ENCODE data around the gene C12orf42. TPM values are rescaled to one million over a fixed set of nuclear protein-coding genes. Genes with fewer than 3 reads are reported as not detected.

C12orf42 gene
- total and polyA plus RNA-seq, 10 of the 15 experiments (the other 5 are each of a cell fraction or from before 2014, with no cell fraction given), result 1.4 to 7.0 (median 2.4) TPM

GRCh38 chr12:103336940-103337339 lies 158.8 kb downstream of the C12orf42 start (continued):
- TF ChIP-seq ZNF592 (IDR thresholded peaks at IDR 0.05), result no peak
- no peak for TF ChIP-seq CUX1 (IDR thresholded peaks at IDR 0.05; ENCODE audit: insufficient replicate concordance, low read depth, low read length)
- no peak for TF ChIP-seq MYC (IDR thresholded peaks at IDR 0.05; ENCODE audit: insufficient read depth, insufficient read length, insufficient replicate concordance, low read length, severe bottlenecking)
- TF ChIP-seq MYB (IDR thresholded peaks at IDR 0.05; ENCODE audit: borderline replicate concordance, low read depth, low read length), result no peak
- no peak for TF ChIP-seq CTCF (IDR thresholded peaks at IDR 0.05 in 2 of 3, conservative IDR thresholded peaks at IDR 0.05 in 1 of 3; ENCODE audit: control insufficient read depth in 2 of 3, extremely low read depth in 1 of 3, insufficient read depth in 1 of 3, low read depth in 3 of 3, low read length in 3 of 3)

Measured in GM12878 (cell line).